ENCODE measurements around the gene ETV3L. TPM values are rescaled to one million over a fixed set of nuclear protein-coding genes. Genes with fewer than 3 reads are reported as not detected.

Gene ETV3L
- total and polyA plus RNA-seq, 2 of the 8 experiments (the other 6 are each of a cell fraction or from before 2014, with no cell fraction given) = 0.17 to 0.26 TPM

DNA sequence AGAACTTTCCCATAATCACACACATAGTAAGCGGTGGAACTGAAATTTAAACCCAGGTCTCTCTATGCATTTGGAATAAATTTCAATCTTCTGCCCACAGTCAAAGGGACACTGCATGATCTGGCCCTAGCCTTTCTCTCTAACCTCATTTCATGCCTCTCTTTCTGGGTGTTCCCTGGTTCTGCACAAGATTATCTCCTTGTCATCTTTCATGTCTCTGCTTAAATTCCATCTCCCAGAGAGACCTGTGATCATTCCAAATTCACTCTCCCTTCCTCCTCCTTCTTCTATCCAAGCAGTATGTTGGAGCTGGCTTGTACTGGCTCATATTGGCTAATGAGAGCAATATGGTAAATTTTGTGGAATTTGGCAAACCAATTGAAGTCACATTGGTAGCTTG is 22.2 kb downstream of the ETV3L start:
- Histone ChIP-seq H3K4me2 (ENCODE audit: insufficient read depth in 1 of 2, low read depth in 2 of 2, low read length in 2 of 2) (no peak overlapping the region), H4K5ac (ENCODE audit: insufficient read length, low read depth, low read length) (no peak overlapping the region), H2AFZ (ENCODE audit: low read length) (no peak overlapping the region), H3K27me3 (replicated peaks in 1 of 4; ENCODE audit: control insufficient read depth in 3 of 4, extremely low read depth in 1 of 4, insufficient read depth in 3 of 4, low read length in 3 of 4) (peaks cover 0 to 3% (median 1%) of the 10 kb centered on the region in 4 experiments; a peak in 2 of 7 replicates), H3K18ac (ENCODE audit: extremely low read depth, low read length) (no peak overlapping the region), H4K20me1 (replicated peaks in 1 of 2; ENCODE audit: control insufficient read depth in 1 of 2, insufficient read depth in 2 of 2, low read length in 2 of 2) (no peaks in the 10 kb centered on the region), H3K4me3 (ENCODE audit: extremely low read depth in 1 of 4, insufficient read depth in 2 of 4, low read depth in 3 of 4, low read length in 4 of 4) (no peak overlapping the region), H3K23ac (ENCODE audit: insufficient read length) (no peak overlapping the region), H3K9me3 (ENCODE audit: insufficient read depth in 2 of 2, low read depth in 1 of 2, low read length in 1 of 2) (no peaks in the 10 kb centered on the region; a peak in 1 of 4 replicates), H3K56ac (replicated peaks; ENCODE audit: insufficient read length, low read depth, low read length) (no peak overlapping the region), H2BK120ac (replicated peaks; ENCODE audit: low read depth, low read length) (no peak overlapping the region), H2BK20ac (ENCODE audit: low read length) (no peak overlapping the region), H4K8ac (ENCODE audit: extremely low read depth, insufficient read depth, low read length) (no peak overlapping the region), H2BK5ac (ENCODE audit: low read depth, low read length) (no peak overlapping the region), H3K36me3 (ENCODE audit: control insufficient read depth in 2 of 4, insufficient read depth in 4 of 4, low read length in 3 of 4) (no peaks in the 10 kb centered on the region), H3K79me1 (ENCODE audit: low read depth, low read length) (no peaks in the 10 kb centered on the region), H3K23me2 (ENCODE audit: low read depth, low read length) (no peaks in the 10 kb centered on the region), H3K79me2 (ENCODE audit: control insufficient read depth in 1 of 2, insufficient read depth in 2 of 2, low read length in 2 of 2) (no peaks in the 10 kb centered on the region), H3K27ac (ENCODE audit: low read depth, low read length) (no peak overlapping the region), H3K9ac (replicated peaks in 1 of 4; ENCODE audit: extremely low read depth in 1 of 4, low read depth in 3 of 4, low read length in 3 of 4) (no peak overlapping the region), H4K91ac (replicated peaks; ENCODE audit: insufficient read length, low read length) (no peak overlapping the region), H3K4ac (replicated peaks; ENCODE audit: insufficient read length, low read depth, low read length) (no peak overlapping the region), H3K14ac (ENCODE audit: insufficient read length) (no peak overlapping the region), H3K4me1 (replicated peaks in 1 of 4; ENCODE audit: control insufficient read depth in 3 of 4, insufficient read depth in 4 of 4, low read length in 3 of 4) (peaks cover 0 to 2% (median 0%) of the 10 kb centered on the region in 4 experiments; a peak in 2 of 7 replicates), H2BK15ac (ENCODE audit: low read length) (no peak overlapping the region), H2BK12ac (ENCODE audit: low read depth, low read length) (no peak overlapping the region), H2AK5ac (ENCODE audit: low read depth, low read length) (no peak overlapping the region)
- FAIRE-seq (no peak), DNase-seq (ENCODE audit: low read depth in 1 of 2, low spot score in 2 of 2) (no peak)
- CTCF ChIA-PET (ENCODE audit: partially characterized antibody) = interaction anchor here (0.6 to 1.3 kb wide), 3 partner anchors 13 to 108 kb away, joined by 3 to 4 read pairs (median 3); no protein-coding TSS in a partner anchor
- WGBS, 2 experiments (ENCODE audit: extremely low coverage in 1 of 2, insufficient coverage in 1 of 2, insufficient read length in 1 of 2, insufficient replicate concordance in 2 of 2, low coverage in 1 of 2, low lambda C conversion rate in 2 of 2, missing lambda C conversion rate in 1 of 2) = 100% methylated on average over 1 of the region's 1 CpG; no CpG with 5 or more reads in 1 of the 2 experiments
- POLR2A ChIA-PET (ENCODE audit: partially characterized antibody) = no interaction called here
- TF ChIP-seq RFX5 (IDR thresholded peaks at IDR 0.05; ENCODE audit: borderline replicate concordance, low read depth, low read length) = no peak
- no peak for TF ChIP-seq SP2 (IDR thresholded peaks at IDR 0.05; ENCODE audit: low read length)
- no peak for TF ChIP-seq SIN3A (conservative IDR thresholded peaks at IDR 0.05 in 1 of 2, IDR thresholded peaks at IDR 0.05 in 1 of 2; ENCODE audit: low read depth in 1 of 2, low read length in 2 of 2)
- no peak for TF ChIP-seq HDAC6 (IDR thresholded peaks at IDR 0.05; ENCODE audit: low read depth, low read length)
- no peak for TF ChIP-seq BACH1 (IDR thresholded peaks at IDR 0.05; ENCODE audit: low read length)
- no peak for TF ChIP-seq RBBP5 (IDR thresholded peaks at IDR 0.05; ENCODE audit: borderline replicate concordance, low read depth, low read length)
- TF ChIP-seq HDAC2 (IDR thresholded peaks at IDR 0.05; ENCODE audit: borderline replicate concordance in 1 of 2, low read depth in 2 of 2, low read length in 2 of 2) = no peak
- no peak for TF ChIP-seq ASH2L (IDR thresholded peaks at IDR 0.05; ENCODE audit: low read length)
- no peak for TF ChIP-seq CHD1 (IDR thresholded peaks at IDR 0.05; ENCODE audit: low read depth, low read length)
